ENCODE measurements around the gene POU2F2.

GRCh38 chr19:42080764-42081375, 51.4 kb downstream of the POU2F2 start:
- TF ChIP-seq ZKSCAN1 (IDR thresholded peaks at IDR 0.05; ENCODE audit: low read depth, low read length) = no peak
- TF ChIP-seq USF1 (CRISPR knock-in tag; IDR thresholded peaks at IDR 0.05) = no peak
- no peak for TF ChIP-seq SIN3A (IDR thresholded peaks at IDR 0.05; ENCODE audit: borderline replicate concordance in 2 of 2, control insufficient read depth in 1 of 2, low read depth in 2 of 2, low read length in 2 of 2)
- no peak for TF ChIP-seq ID3 (CRISPR knock-in tag; IDR thresholded peaks at IDR 0.05)
- no peak for TF ChIP-seq ID3 (tag; IDR thresholded peaks at IDR 0.05)
- TF ChIP-seq MLX (CRISPR knock-in tag; conservative IDR thresholded peaks at IDR 0.05) = no peak
- no peak for TF ChIP-seq POLR2AphosphoS5 (IDR thresholded peaks at IDR 0.05; ENCODE audit: control insufficient read depth, insufficient read depth, low read depth, low read length)
- no peak for TF ChIP-seq CHD1 (IDR thresholded peaks at IDR 0.05; ENCODE audit: low read length)
- no peak for TF ChIP-seq TCF3 (CRISPR knock-in tag; IDR thresholded peaks at IDR 0.05)
- TF ChIP-seq SMARCC2 (IDR thresholded peaks at IDR 0.05; ENCODE audit: low read depth) = no peak

Measured in K562 (cell line).